ENCODE measurements around the gene MRE11. TPM values are rescaled to one million over a fixed set of nuclear protein-coding genes. Genes with fewer than 3 reads are reported as not detected.

Gene MRE11
- polyA plus RNA-seq, 1 donor (not counting 4 experiments of a cell fraction or from before 2014, with no cell fraction given): 12.4 TPM

DNA sequence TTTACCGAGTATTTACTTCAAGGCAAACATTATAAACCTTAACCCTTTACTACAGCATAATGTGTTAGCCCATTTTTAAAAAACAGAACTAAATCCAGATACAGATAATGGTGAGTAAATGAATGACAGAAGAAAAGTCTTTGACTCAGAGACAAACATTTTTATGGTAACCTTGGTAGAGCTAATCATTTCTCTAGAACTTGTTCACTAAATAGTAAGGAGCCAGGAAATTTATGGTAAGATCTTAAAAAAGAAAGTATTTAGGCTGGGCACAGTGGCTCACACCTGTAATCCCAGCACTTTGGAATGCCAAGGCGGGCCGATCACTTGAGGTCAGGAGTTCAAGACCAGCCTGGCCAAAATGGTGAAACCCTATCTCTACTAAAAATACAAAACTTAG lies 38.6 kb upstream of the MRE11 start:
- no peak overlapping the region for H3K4me2 ChIP-seq (ENCODE audit: control insufficient read depth, extremely low read depth, insufficient read depth, low read depth, low read length)
- no peaks in the 10 kb centered on the region for H3K79me2 ChIP-seq (ENCODE audit: control insufficient read depth, insufficient read depth, low read length)
- H3K9me3 ChIP-seq (ENCODE audit: control insufficient read depth, low read depth, low read length): no peaks in the 10 kb centered on the region
- no peak overlapping the region for H3K4me3 ChIP-seq (ENCODE audit: control insufficient read depth in 2 of 3, extremely low read depth in 1 of 3, insufficient read depth in 2 of 3, low read depth in 1 of 3, low read length in 3 of 3)
- no peaks in the 10 kb centered on the region for H3K9me1 ChIP-seq (ENCODE audit: control insufficient read depth, extremely low read depth, insufficient read depth, low read length)
- H2AFZ ChIP-seq (ENCODE audit: control insufficient read depth, low read length): no peak overlapping the region
- no peaks in the 10 kb centered on the region for H3K4me1 ChIP-seq (ENCODE audit: control insufficient read depth, extremely low read depth, insufficient read depth, low read length)
- no peak for TF ChIP-seq EZH2 (IDR thresholded peaks at IDR 0.05; ENCODE audit: low read length)
- TF ChIP-seq, protein P1, sequence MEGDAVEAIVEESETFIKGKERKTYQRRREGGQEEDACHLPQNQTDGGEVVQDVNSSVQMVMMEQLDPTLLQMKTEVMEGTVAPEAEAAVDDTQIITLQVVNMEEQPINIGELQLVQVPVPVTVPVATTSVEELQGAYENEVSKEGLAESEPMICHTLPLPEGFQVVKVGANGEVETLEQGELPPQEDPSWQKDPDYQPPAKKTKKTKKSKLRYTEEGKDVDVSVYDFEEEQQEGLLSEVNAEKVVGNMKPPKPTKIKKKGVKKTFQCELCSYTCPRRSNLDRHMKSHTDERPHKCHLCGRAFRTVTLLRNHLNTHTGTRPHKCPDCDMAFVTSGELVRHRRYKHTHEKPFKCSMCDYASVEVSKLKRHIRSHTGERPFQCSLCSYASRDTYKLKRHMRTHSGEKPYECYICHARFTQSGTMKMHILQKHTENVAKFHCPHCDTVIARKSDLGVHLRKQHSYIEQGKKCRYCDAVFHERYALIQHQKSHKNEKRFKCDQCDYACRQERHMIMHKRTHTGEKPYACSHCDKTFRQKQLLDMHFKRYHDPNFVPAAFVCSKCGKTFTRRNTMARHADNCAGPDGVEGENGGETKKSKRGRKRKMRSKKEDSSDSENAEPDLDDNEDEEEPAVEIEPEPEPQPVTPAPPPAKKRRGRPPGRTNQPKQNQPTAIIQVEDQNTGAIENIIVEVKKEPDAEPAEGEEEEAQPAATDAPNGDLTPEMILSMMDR (optimal IDR thresholded peaks at IDR 0.05 in 1 of 3, IDR thresholded peaks at IDR 0.05 in 1 of 3, conservative IDR thresholded peaks at IDR 0.05 in 1 of 3; ENCODE audit: extremely low read depth in 1 of 3, insufficient read depth in 2 of 3, low read length in 3 of 3): no peak
- DNase-seq (ENCODE audit: low read depth, low spot score) (no peak), FAIRE-seq (no peak)
- dilution Hi-C loops (cut with MboI; ENCODE audit: extremely low pct_ligation_motif_present, low sequenced_read_pairs): no loop called here
- H3K9ac ChIP-seq (ENCODE audit: control insufficient read depth, extremely low read depth, insufficient read depth, low read length): no peak overlapping the region
- H3K27me3 ChIP-seq (ENCODE audit: control insufficient read depth, extremely low read depth, insufficient read depth, low read length): no peaks in the 10 kb centered on the region
- H3K36me3 ChIP-seq (ENCODE audit: control insufficient read depth in 2 of 2, extremely low read depth in 1 of 2, insufficient read depth in 2 of 2, low read length in 2 of 2): no peaks in the 10 kb centered on the region
- H3K27ac ChIP-seq (ENCODE audit: control insufficient read depth, insufficient read depth, low read length): no peak overlapping the region
- no peaks in the 10 kb centered on the region for H4K20me1 ChIP-seq (ENCODE audit: control insufficient read depth, extremely low read depth, insufficient read depth, low read length)

DNA sequence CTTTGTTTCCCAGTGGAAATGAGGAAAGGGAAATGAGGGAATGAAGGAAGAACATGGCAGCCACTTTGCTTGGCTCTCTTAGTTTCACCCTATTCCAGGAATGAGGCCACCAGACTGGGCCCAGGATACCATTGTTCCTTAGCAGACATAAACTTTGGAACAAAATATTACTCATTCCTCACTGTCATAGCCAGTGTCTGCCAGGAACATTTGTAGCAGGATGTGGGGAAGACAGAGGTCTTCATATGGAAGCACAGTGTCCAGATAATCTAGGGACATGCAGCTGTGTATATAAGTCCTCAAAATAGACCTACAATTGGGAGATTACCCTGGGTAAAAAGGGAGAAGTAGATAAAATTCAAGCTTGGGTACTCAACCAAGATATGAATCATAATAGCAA lies 34.9 kb upstream of the MRE11 start:
- Histone ChIP-seq H3K9me1 (ENCODE audit: control insufficient read depth, extremely low read depth, insufficient read depth, low read length) (no peaks in the 10 kb centered on the region), H3K27ac (ENCODE audit: control insufficient read depth, insufficient read depth, low read length) (no peak overlapping the region), H3K9ac (ENCODE audit: control insufficient read depth, extremely low read depth, insufficient read depth, low read length) (no peak overlapping the region), H3K79me2 (ENCODE audit: control insufficient read depth, insufficient read depth, low read length) (no peaks in the 10 kb centered on the region), H3K4me2 (ENCODE audit: control insufficient read depth, extremely low read depth, insufficient read depth, low read depth, low read length) (no peak overlapping the region), H3K9me3 (ENCODE audit: control insufficient read depth, low read depth, low read length) (no peaks in the 10 kb centered on the region), H3K27me3 (ENCODE audit: control insufficient read depth, extremely low read depth, insufficient read depth, low read length) (no peaks in the 10 kb centered on the region), H3K4me1 (ENCODE audit: control insufficient read depth, extremely low read depth, insufficient read depth, low read length) (peaks cover 23% of the 10 kb centered on the region), H2AFZ (ENCODE audit: control insufficient read depth, low read length) (no peak overlapping the region), H4K20me1 (ENCODE audit: control insufficient read depth, extremely low read depth, insufficient read depth, low read length) (no peaks in the 10 kb centered on the region), H3K4me3 (ENCODE audit: control insufficient read depth in 2 of 3, extremely low read depth in 1 of 3, insufficient read depth in 2 of 3, low read depth in 1 of 3, low read length in 3 of 3) (no peak overlapping the region), H3K36me3 (ENCODE audit: control insufficient read depth in 2 of 2, extremely low read depth in 1 of 2, insufficient read depth in 2 of 2, low read length in 2 of 2) (no peaks in the 10 kb centered on the region)
- DNase-seq (ENCODE audit: low read depth, low spot score) (no peak), FAIRE-seq (no peak)
- TF ChIP-seq, protein P1 (optimal IDR thresholded peaks at IDR 0.05 in 1 of 3, IDR thresholded peaks at IDR 0.05 in 1 of 3, conservative IDR thresholded peaks at IDR 0.05 in 1 of 3; ENCODE audit: extremely low read depth in 1 of 3, insufficient read depth in 2 of 3, low read length in 3 of 3): no peak
- TF ChIP-seq EZH2 (IDR thresholded peaks at IDR 0.05; ENCODE audit: low read length): no peak
- dilution Hi-C loops (cut with MboI; ENCODE audit: extremely low pct_ligation_motif_present, low sequenced_read_pairs): no loop called here
